ENCODE measurements around the gene UHMK1.

Gene UHMK1

DNA sequence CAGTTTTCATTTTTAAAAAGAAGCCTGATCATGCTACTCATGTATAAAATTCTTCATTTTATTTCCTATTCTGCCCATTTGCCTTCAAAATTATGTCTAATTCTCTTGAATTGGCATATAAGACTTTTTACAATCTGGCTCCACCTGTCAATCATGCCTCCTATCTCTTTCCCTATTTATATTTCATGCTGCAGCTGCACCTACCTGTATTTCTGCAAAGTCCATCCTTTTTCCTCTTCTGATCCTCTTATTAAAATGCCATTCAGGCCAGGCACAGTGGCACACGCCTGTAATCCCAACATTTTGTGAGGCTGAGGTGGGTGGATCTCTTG is 33.3 kb downstream of the UHMK1 start:
- DNase-seq: no peak

GRCh38 chr1:162535501-162535900 is 37.9 kb downstream of the UHMK1 start:
- DNase-seq: no peak

DNA sequence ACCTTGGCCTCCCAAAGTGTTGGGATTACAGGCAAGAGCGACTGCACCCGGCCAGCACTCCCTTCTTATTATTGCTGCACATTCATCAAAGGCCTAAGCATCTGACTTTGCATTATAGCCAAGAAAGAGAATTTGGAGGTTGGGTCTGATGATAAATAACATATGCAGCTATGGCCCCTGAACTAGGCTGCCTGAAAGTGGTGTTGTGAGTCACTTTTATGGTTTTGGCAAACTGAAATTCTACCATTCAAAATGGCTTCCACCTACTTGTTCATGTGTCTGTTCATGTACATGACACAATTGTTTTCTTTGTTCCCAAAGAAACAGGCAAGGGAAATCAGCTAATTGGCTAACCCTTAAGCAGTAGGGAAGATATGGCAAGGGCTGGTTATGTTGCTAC is 38.9 kb downstream of the UHMK1 start:
- no peak for DNase-seq

GRCh38 chr1:162537216-162537615 is 39.6 kb downstream of the UHMK1 start:
- no peak for DNase-seq

DNA sequence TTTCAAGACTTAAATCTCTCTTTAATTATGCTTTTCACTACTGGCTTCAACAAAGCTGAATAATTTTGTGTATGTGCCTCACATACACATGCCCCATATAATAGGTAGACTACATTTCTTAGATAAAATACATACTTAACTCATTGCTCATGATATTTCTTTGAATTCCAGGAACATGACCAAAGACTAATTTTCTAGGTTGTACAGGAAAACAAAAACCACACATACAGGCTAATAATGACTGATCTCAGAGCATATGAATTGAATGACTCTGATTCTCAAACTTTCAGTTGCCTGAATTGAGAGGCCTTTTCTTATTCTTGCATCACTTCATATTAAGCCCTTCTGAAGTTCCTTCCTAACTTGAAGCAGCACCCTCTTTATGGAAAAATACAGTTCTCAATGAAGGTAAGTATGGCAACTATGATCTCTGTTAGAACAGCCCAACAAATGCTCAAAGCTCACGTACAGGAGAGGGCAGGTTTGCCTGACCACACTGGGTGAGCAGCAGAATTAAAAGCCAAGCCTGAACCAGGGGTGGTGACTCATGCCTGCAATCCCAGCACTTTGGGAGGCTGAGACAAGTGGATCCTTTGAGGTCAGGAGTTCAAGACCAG is 41.3 kb downstream of the UHMK1 start:
- no peak for DNase-seq

GRCh38 chr1:162541619-162542141 is 44.1 kb downstream of the UHMK1 start:
- no peak for DNase-seq

DNA sequence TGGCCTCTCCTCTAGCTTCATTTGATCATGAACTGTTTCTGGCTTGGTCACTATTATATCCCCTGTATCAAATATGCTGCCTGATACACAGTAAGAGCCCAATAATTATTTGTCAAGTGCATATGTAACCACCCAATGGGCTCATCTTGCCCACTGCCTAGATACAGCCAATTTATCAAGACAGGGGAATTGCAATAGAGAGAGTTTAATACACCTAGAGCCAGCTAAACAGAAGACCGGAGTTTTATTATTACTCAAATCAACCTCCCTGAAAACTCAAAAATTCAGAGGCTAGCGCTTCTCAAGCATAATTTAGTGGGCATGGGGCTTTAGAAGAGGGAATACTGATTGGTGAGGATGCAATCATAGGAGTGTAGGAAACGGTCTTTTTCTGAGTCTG is 45.6 kb downstream of the UHMK1 start:
- no peak for DNase-seq

GRCh38 chr1:162548170-162548569 is 50.6 kb downstream of the UHMK1 start:
- DNase-seq: peak; percentile 42

- no peak for DNase-seq
These were observed 51.4 kb downstream of the UHMK1 start for GRCh38 chr1:162549001-162549400.

DNA sequence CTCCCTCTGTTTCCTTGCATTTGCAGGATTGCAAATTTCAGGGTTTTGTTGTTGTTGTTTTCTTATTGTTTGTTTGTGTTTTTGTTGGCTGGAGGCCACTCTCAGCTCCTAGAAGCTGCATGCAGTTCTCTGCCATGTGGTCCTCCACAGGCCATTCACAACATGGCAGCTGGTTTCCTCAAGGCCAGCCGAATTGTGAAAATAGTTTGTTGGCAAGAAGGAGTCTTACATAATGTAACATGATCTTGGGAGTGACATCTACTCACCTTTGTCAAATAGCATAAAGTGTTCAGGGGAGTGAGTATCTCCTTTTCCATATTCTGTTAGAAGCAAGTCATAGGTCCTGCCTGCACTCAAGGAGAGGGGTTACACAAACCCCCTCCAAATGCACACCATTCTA is 53.3 kb downstream of the UHMK1 start:
- no peak for DNase-seq

GRCh38 chr1:162551969-162552683 is 54.5 kb downstream of the UHMK1 start:
- DNase-seq: no peak

- DNase-seq: no peak
These were observed 55.1 kb downstream of the UHMK1 start for GRCh38 chr1:162552684-162553252.

DNA sequence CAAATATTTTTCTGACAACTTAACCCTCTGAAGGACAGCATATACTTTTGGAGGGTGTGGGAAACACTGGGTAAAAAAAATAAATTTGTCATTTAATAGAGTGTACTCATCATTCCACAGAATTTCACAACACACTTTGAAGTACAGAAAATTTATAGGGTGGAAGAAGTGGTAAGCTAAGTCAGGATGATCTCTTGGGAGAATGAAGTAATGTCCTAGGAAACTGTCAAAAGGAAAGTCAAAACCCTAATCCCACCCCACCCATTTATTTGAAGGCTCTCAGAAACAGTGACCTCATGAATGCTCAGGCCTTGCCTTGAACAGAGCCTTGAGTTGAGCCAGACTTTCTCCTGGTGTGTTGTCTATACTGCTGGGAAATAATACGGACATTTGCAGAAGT is 56.6 kb downstream of the UHMK1 start:
- no peak for DNase-seq

GRCh38 chr1:162557536-162557935 is 59.9 kb downstream of the UHMK1 start:
- no peak for DNase-seq

GRCh38 chr1:162560303-162561036 is 62.9 kb downstream of the UHMK1 start:
- no peak for DNase-seq

GRCh38 chr1:162561037-162561615 is 63.5 kb downstream of the UHMK1 start:
- DNase-seq: peak; percentile 98

GRCh38 chr1:162561616-162562469 is 64.2 kb downstream of the UHMK1 start, which contains the start of gene UAP1:
Gene UAP1, plus strand, starts transcription at chr1:162561722. Its CDS starts 4,347 bp downstream, at chr1:162566069.
- DNase-seq: no peak

- no peak for DNase-seq
These were observed 64.8 kb downstream of the UHMK1 start for GRCh38 chr1:162562470-162562828.

DNA sequence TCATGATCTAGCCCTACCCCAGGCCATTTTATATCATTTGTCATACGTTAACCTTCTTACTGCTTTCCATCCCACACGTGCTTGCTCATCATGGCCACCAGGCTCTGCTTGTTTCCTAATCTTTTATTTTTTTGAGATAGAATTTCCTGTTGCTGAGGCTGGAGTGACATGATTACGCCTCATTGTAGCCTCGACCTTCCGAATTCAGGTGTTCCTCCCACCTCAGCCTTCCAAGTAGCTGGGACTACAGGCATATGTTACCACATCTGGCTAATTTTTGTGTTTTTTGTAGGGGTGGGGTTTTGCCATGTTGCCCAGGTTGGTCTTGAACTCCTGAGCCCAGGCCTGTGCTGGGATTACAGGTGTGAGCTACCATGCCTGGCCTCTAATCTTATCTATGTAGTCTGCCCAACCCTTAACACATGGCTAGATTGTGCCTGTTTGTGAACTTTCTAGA is 67.2 kb downstream of the UHMK1 start:
- DNase-seq: no peak

GRCh38 chr1:162565460-162565859 is 67.8 kb downstream of the UHMK1 start:
- no peak for DNase-seq

DNA sequence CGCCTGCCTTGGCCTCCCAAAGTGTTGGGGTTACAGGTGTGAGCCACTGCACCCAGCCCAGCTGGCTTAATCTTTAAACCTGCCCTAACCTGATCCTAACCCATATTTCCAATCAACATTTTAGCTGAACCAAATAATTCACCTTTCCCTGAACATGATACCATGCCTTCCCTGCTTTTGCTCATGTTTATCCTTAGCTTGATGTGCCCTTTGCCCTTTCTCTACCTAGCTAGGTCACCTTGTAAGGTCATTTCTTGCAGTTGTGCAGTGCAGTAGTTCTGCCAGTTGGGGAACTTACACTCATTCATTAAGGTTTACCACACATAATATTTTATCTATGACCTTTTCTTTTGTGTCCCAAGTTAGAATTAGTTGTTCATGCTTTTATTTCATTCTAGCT is 69.3 kb downstream of the UHMK1 start:
- no peak for DNase-seq

DNA sequence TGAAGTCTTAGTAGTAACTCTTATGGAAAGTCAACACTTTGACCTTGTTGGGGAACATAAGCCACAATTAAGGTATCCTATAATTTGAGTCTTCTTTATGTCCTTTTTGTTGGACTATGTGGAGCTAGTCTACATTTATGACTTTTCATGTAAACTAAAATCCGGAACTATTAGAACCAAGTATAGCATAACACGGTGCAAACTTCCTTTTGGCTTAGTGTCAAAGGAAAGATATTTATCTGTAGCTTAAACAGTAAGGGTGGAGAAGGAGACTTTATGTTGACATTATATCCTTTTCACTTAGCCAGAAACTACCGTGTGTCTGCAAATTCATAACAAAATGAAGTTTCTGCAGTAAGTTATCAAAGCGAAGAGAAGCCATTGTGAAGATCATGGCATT is 71.2 kb downstream of the UHMK1 start:
- DNase-seq: no peak
